ENCODE measurements around the gene BCO2.

- TF ChIP-seq, protein P1, sequence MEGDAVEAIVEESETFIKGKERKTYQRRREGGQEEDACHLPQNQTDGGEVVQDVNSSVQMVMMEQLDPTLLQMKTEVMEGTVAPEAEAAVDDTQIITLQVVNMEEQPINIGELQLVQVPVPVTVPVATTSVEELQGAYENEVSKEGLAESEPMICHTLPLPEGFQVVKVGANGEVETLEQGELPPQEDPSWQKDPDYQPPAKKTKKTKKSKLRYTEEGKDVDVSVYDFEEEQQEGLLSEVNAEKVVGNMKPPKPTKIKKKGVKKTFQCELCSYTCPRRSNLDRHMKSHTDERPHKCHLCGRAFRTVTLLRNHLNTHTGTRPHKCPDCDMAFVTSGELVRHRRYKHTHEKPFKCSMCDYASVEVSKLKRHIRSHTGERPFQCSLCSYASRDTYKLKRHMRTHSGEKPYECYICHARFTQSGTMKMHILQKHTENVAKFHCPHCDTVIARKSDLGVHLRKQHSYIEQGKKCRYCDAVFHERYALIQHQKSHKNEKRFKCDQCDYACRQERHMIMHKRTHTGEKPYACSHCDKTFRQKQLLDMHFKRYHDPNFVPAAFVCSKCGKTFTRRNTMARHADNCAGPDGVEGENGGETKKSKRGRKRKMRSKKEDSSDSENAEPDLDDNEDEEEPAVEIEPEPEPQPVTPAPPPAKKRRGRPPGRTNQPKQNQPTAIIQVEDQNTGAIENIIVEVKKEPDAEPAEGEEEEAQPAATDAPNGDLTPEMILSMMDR (IDR thresholded peaks at IDR 0.05 in 2 of 3, conservative IDR thresholded peaks at IDR 0.05 in 1 of 3; ENCODE audit: control insufficient read depth in 2 of 3, extremely low read depth in 1 of 3, insufficient read depth in 1 of 3, low read depth in 3 of 3, low read length in 3 of 3): no peak
- TF ChIP-seq EP300 (IDR thresholded peaks at IDR 0.05; ENCODE audit: borderline replicate concordance in 1 of 2, control insufficient read depth in 1 of 2, low read depth in 2 of 2, low read length in 2 of 2) (no peak), JUND (IDR thresholded peaks at IDR 0.05; ENCODE audit: low read depth, low read length) (no peak), ZNF24 (IDR thresholded peaks at IDR 0.05) (no peak), EGR1 (IDR thresholded peaks at IDR 0.05; ENCODE audit: borderline replicate concordance in 1 of 2, low read depth in 2 of 2, low read length in 2 of 2) (no peak)
Observed at GRCh38 chr11:112161012-112161411, 14.3 kb upstream of the BCO2 start.

Data from GM12878 (cell line).